GM12874 (cell line): ENCODE measurements around the gene GDPD3.

Experiments used
- CTCF ChIP-seq: IDR thresholded peaks from 2 replicates; pipeline ENCODE4 v1.5.1; 2011; ENCODE audit warnings: low read depth, mild to moderate bottlenecking, control low read depth, low read length, moderate library complexity; ENCODE audit not compliant: insufficient read depth

GDPD3 gene, protein sequence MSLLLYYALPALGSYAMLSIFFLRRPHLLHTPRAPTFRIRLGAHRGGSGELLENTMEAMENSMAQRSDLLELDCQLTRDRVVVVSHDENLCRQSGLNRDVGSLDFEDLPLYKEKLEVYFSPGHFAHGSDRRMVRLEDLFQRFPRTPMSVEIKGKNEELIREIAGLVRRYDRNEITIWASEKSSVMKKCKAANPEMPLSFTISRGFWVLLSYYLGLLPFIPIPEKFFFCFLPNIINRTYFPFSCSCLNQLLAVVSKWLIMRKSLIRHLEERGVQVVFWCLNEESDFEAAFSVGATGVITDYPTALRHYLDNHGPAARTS

DNA sequence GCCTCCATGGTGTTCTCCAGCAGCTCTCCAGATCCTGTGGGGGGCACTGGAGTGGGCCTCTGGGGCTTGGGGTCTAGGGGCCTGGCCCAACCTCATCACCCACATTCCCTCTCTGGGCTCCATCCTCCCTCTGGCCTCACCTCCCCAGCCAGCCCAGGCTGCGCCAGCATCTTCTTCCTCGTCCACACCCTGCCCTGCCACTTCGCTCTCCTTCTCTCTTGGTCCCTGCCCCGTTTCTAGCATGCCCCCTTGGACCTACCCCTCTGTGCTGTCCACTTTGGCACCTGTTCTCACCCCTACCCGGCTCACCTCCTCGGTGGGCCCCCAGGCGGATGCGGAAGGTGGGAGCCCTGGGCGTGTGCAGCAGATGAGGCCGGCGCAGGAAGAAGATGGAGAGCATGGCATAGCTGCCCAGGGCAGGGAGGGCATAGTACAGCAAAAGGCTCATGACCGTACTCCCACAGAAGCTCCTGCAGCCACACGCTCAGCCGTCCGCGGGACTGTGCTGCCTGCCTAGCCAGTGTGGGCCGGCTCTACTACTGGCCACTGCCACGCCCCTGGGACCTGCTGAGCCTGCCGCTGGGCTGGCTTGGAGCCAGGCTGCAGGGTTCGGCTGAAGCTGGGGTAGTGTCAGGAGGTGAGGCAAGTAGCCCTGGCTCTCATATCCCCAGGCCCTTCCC is at the start of gene GDPD3:
GDPD3 (minus strand) TSS at position 507 of the 680 bp plus-strand sequence; CDS start at position 448, 59 bp downstream.
- TF ChIP-seq CTCF: no peak

DNA sequence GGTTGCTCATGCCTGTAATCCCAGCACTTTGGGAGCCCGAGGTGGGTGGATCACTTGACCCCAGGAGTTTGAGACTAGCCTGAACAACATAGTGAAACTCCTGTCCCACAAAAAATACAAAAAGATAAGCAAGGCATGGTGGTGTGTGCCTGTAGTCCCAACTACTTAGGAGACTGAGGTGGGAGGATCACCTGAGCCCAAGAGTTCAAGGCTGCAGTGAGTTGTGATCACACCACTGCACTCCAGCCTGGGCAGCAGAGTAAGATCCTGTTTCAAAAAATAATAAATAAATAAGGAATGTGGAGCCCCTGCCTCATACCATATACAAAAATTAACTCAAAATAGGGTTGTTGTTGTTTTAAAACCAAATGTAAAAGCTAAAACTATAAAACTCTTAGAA is 43.9 kb upstream of the GDPD3 start:
- no peak for TF ChIP-seq CTCF

DNA sequence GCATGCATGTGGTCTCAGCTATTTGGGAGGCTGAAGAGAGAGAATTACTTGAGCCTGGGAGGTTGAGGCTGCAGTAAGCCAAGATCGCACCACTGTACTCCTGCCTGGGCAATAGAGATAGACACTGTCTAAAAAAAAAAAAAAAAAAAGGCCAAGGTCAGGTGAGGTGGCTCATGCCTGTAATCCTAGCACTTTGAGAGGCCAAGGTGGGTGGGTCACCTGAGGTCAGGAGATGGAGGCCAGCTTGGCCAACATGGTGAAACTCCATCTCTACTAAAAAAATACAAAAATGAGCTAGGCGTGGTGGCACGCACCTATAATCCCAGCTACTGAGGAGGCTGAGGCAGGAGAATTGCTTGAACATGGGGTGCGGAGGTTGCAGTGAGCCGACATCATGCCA is 41.9 kb upstream of the GDPD3 start:
- no peak for TF ChIP-seq CTCF

DNA sequence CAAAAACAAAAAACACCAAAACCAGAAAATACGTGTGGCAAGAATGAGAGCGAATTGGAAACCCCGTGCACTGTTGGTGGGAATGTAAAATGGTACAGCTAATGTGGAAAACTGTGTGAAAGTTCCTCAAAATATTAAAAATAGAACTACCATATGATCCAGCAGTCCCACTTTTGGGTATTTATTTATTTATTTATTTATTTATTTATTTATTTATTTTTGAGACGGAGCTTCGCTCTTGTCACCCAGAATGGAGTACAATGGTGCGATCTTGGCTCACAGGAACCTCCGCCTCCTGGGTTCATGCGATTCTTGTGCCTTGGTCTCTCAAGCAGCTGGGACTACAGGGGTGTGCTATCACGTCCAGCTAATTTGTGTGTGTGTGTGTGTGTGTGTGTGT is 39.2 kb upstream of the GDPD3 start:
- no peak for TF ChIP-seq CTCF

- TF ChIP-seq CTCF: no peak
These were observed 37.8 kb upstream of the GDPD3 start for GRCh38 chr16:30151091-30151490.

GRCh38 chr16:30149250-30149930 is 36.1 kb upstream of the GDPD3 start:
- no peak for TF ChIP-seq CTCF

- no peak for TF ChIP-seq CTCF
These were observed 34.6 kb upstream of the GDPD3 start for GRCh38 chr16:30147843-30148510.
